Skeletal muscle satellite cell (primary cell): ENCODE results near the gene FTSJ1.

ENCODE experiments used
- H3K27me3 ChIP-seq: 2 replicates; pipeline ENCODE4 v1.7.0; 2013; ENCODE audit warnings: low read length; ENCODE audit not compliant: control insufficient read depth, insufficient read depth
- H3K36me3 ChIP-seq: 2 replicates; pipeline ENCODE4 v1.7.0; 2013; ENCODE audit warnings: mild to moderate bottlenecking, control low read depth, low read length; ENCODE audit not compliant: insufficient read depth
- H3K4me1 ChIP-seq: 2 replicates; pipeline ENCODE4 v1.7.0; 2013; ENCODE audit warnings: low read length; ENCODE audit not compliant: control insufficient read depth, insufficient read depth
- H3K4me2 ChIP-seq: 2 replicates; pipeline ENCODE4 v1.7.0; 2013; ENCODE audit warnings: mild to moderate bottlenecking, low read length
- H3K4me3 ChIP-seq: 2 replicates; pipeline ENCODE4 v1.7.0; 2013; ENCODE audit warnings: low read length
- H3K9ac ChIP-seq: 2 replicates; pipeline ENCODE4 v1.7.0; 2013; ENCODE audit warnings: mild to moderate bottlenecking, low read depth, low read length, moderate library complexity
- H3K9me3 ChIP-seq: replicated peaks from 2 replicates; pipeline ENCODE4 v1.7.0; 2013; ENCODE audit warnings: mild to moderate bottlenecking, control low read depth, low read length

The FTSJ1 gene

GRCh38 chrX:48472225-48472624 is 3.8 kb upstream of the FTSJ1 start:
- no peaks in the 10 kb centered on the region for H3K27me3 ChIP-seq
- H3K9ac ChIP-seq: no peak overlapping the region
- no peak overlapping the region for H3K4me2 ChIP-seq
- no peaks in the 10 kb centered on the region for H3K9me3 ChIP-seq
- no peaks in the 10 kb centered on the region for H3K36me3 ChIP-seq
- H3K4me3 ChIP-seq: no peak overlapping the region
- peaks cover 9% of the 10 kb centered on the region for H3K4me1 ChIP-seq

- Histone ChIP-seq H3K4me1 (peaks cover 10% of the 10 kb centered on the region), H3K4me2 (no peak overlapping the region), H3K27me3 (no peaks in the 10 kb centered on the region), H3K36me3 (peaks cover 7% of the 10 kb centered on the region), H3K4me3 (no peak overlapping the region), H3K9me3 (no peaks in the 10 kb centered on the region), H3K9ac (no peak overlapping the region)
Observed at GRCh38 chrX:48472851-48473703, 2.9 kb upstream of the FTSJ1 start.

DNA sequence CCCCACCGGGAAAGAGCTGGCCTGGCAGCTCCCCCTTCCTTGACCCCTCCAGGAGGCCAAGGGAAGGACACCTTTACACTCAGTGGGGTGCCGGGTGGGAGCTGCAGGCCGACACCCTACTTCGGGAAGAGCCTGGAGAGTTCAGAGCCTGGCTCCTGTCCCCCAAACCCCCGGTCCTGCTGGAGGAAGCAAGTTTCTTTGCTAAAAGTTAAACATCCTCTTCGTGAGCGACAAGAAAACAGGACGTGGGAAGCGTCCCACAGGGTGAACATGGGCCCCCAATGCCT is 2.4 kb upstream of the FTSJ1 start:
- Histone ChIP-seq H3K4me3 (no peak overlapping the region), H3K4me2 (no peak overlapping the region), H3K9me3 (no peaks in the 10 kb centered on the region), H3K27me3 (no peaks in the 10 kb centered on the region), H3K9ac (no peak overlapping the region), H3K36me3 (peaks cover 11% of the 10 kb centered on the region), H3K4me1 (peaks cover 14% of the 10 kb centered on the region)

GRCh38 chrX:48474127-48474526 is 1.9 kb upstream of the FTSJ1 start:
- Histone ChIP-seq H3K4me2 (no peak overlapping the region), H3K27me3 (no peaks in the 10 kb centered on the region), H3K36me3 (peaks cover 13% of the 10 kb centered on the region), H3K4me3 (no peak overlapping the region), H3K9me3 (no peaks in the 10 kb centered on the region), H3K4me1 (peaks cover 14% of the 10 kb centered on the region), H3K9ac (no peak overlapping the region)

- Histone ChIP-seq H3K36me3 (peaks cover 13% of the 10 kb centered on the region), H3K27me3 (no peaks in the 10 kb centered on the region), H3K9ac (peak overlapping the region; percentile 99), H3K9me3 (no peaks in the 10 kb centered on the region), H3K4me3 (no peak overlapping the region), H3K4me2 (peak overlapping the region; percentile 91), H3K4me1 (peaks cover 14% of the 10 kb centered on the region)
Observed at GRCh38 chrX:48474581-48474980, 1.4 kb upstream of the FTSJ1 start.

DNA sequence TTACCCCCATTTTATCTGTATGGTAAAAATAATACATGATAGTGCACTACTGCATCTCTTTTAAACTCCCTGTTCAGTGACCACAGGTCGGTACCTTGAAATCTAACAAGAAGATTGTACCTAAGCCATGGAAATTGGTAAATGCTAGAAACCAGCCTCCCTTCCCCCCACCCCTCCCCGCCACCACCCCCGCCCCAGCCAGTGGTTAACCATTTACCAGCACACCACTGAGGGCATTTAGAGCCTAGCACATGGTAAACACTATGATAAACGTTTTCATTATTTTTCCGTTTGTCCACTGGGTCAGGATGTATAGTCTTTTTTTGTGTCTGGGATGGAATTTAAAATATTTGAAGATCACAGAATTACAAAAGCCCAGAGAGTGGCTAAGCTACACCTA is 703 bp upstream of the FTSJ1 start:
- peak overlapping the region; percentile 99 for H3K9ac ChIP-seq
- peak overlapping the region; percentile 96 for H3K4me3 ChIP-seq
- no peaks in the 10 kb centered on the region for H3K27me3 ChIP-seq
- H3K4me1 ChIP-seq: peaks cover 14% of the 10 kb centered on the region
- H3K36me3 ChIP-seq: peaks cover 16% of the 10 kb centered on the region
- H3K9me3 ChIP-seq: no peaks in the 10 kb centered on the region
- H3K4me2 ChIP-seq: peak overlapping the region; percentile 91

GRCh38 chrX:48476919-48477318 is 920 bp downstream of the FTSJ1 start:
- Histone ChIP-seq H3K36me3 (peaks cover 31% of the 10 kb centered on the region), H3K27me3 (no peaks in the 10 kb centered on the region), H3K4me2 (peak overlapping the region; percentile 91), H3K9ac (peak overlapping the region; percentile 99), H3K4me3 (peak overlapping the region; percentile 96), H3K9me3 (no peaks in the 10 kb centered on the region), H3K4me1 (peaks cover 14% of the 10 kb centered on the region)

- Histone ChIP-seq H3K9ac (peak overlapping the region; percentile 99), H3K27me3 (no peaks in the 10 kb centered on the region), H3K9me3 (no peaks in the 10 kb centered on the region), H3K4me2 (peak overlapping the region; percentile 91), H3K4me3 (peak overlapping the region; percentile 96), H3K36me3 (peaks cover 44% of the 10 kb centered on the region), H3K4me1 (peaks cover 14% of the 10 kb centered on the region)
Observed at GRCh38 chrX:48477960-48478755, 2.2 kb downstream of the FTSJ1 start.

GRCh38 chrX:48478806-48479205 is 2.8 kb downstream of the FTSJ1 start:
- Histone ChIP-seq H3K4me3 (no peak overlapping the region), H3K4me2 (peak overlapping the region; percentile 91), H3K9ac (no peak overlapping the region)

DNA sequence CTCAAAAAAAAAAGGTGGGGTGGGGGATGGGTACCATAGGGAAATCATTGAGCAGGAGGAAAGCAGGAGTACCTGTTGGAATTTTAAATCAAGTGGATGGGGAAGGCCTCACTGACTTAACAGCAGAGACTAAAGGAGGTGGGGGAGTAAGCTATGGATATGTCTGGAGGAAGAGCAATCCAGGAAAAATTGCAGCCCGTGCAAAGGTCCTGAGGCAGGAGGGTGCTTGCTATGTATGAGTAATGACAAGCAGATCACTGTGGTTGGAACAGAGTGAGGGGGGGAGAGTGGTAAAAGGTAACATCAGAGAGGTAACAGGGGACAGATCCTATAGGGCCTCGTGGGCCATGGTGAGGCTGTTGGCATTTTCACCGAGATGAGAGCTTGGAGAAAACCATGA is 4.1 kb downstream of the FTSJ1 start:
- H3K9me3 ChIP-seq: no peaks in the 10 kb centered on the region
- H3K4me2 ChIP-seq: no peak overlapping the region
- peaks cover 49% of the 10 kb centered on the region for H3K36me3 ChIP-seq

More at GRCh38 chrX:48478806-48479205, 2.8 kb downstream of the FTSJ1 start:
- H3K9me3 ChIP-seq: no peaks in the 10 kb centered on the region
- H3K27me3 ChIP-seq: no peaks in the 10 kb centered on the region
- H3K4me1 ChIP-seq: peaks cover 14% of the 10 kb centered on the region
- H3K36me3 ChIP-seq: peaks cover 49% of the 10 kb centered on the region

GRCh38 chrX:48480583-48480982 is 4.6 kb downstream of the FTSJ1 start:
- no peaks in the 10 kb centered on the region for H3K9me3 ChIP-seq
- peaks cover 9% of the 10 kb centered on the region for H3K4me1 ChIP-seq
- peaks cover 49% of the 10 kb centered on the region for H3K36me3 ChIP-seq
- H3K4me3 ChIP-seq: no peak overlapping the region
- no peak overlapping the region for H3K4me2 ChIP-seq
- H3K9ac ChIP-seq: no peak overlapping the region
- H3K27me3 ChIP-seq: no peaks in the 10 kb centered on the region

More for the DNA sequence above, 4.1 kb downstream of the FTSJ1 start:
- H3K9ac ChIP-seq: no peak overlapping the region
- H3K4me1 ChIP-seq: peaks cover 10% of the 10 kb centered on the region
- H3K27me3 ChIP-seq: no peaks in the 10 kb centered on the region
- no peak overlapping the region for H3K4me3 ChIP-seq
